HG03135 (cell line): ENCODE data around the gene RAB11FIP5.
A peak's percentile ranks its signal among the peaks of the same experiment; 100 is the strongest.

Experiments
- ATAC-seq: cut with Tn5 transposase; IDR thresholded peaks from one replicate; pipeline ENCODE4 v1.9.1; 2021; ENCODE audit warnings: mild to moderate bottlenecking, moderate library complexity; ENCODE audit not compliant: unreplicated experiment

RAB11FIP5 gene

DNA sequence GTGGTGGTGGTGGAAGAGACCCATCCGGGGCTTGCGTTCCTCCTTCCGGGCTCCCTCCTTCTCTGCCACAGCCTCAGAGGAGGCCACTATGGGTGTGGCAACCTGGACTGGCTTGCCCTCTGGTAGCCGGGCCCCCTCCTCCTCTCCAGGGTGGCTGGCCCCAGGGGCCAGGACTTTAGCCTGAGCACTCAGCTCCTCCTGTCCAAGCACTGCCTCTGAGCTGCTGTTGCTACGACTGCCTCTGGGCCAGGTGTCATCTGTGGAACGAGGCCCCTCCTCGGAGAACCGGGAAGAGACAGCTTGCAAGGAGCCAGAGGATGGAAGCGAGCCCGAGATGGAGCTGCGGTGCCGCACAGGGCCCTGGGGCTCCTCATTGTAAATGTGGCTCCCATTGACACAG lies 24.5 kb downstream of the RAB11FIP5 start:
- no peak for ATAC-seq

DNA sequence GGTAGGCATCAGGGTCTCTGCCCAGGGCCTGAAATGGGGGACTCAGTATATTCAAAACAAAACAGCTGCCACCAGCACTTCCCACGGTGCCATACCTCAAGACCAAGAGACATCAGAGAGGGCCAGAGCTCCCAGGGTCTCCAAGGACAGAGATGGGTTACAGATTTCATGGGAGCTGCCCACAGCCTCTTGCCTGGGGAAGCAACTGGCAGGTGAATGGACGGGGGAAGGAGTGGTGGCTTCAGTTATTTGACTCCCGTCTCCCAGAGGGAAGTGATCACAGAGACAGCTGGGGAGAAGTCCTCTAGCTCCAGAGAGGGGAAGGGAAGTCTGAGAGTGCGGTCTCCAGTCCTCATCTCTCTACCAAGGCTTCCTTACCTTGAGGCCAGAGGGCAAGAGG lies 25.4 kb downstream of the RAB11FIP5 start:
- no peak for ATAC-seq

DNA sequence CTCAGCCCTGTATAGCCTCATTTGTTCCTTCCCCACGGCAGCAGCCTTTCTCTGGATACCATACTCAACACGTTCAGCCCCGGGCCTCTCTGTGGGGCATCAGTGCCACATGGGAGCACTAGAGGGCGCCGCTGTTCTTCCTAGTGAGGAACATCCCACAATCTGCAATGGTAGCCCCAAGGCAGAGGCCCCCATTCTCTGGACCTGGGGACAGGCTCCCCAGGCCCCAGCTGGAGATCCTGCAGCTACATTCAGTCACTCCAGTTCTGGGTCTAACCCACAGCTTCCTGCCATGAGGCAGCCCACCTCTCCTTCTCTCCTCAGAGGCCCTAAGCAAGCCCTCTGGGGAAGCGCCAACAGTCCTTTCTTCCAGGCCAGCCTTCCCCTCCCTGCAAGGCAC lies 27.1 kb downstream of the RAB11FIP5 start:
- peak; percentile 90 for ATAC-seq

DNA sequence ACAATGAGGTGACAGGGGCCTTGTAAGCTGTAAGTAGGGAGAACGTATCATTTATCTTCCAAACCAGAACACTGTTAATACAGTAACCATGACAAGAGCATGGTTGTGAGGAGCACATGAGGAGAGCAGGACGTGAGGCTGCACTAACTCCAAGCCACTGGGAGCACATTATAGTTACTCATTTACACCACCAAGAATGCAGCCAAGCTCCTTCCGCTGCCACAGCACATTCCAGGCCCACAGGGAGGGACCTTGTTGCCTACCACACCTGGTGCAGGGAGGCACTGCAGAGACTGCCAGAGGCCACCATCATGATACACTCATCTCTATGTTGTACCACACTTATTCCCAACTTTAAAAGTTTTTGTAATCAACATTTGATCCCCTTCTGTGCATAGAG lies 27.8 kb downstream of the RAB11FIP5 start:
- ATAC-seq: no peak

DNA sequence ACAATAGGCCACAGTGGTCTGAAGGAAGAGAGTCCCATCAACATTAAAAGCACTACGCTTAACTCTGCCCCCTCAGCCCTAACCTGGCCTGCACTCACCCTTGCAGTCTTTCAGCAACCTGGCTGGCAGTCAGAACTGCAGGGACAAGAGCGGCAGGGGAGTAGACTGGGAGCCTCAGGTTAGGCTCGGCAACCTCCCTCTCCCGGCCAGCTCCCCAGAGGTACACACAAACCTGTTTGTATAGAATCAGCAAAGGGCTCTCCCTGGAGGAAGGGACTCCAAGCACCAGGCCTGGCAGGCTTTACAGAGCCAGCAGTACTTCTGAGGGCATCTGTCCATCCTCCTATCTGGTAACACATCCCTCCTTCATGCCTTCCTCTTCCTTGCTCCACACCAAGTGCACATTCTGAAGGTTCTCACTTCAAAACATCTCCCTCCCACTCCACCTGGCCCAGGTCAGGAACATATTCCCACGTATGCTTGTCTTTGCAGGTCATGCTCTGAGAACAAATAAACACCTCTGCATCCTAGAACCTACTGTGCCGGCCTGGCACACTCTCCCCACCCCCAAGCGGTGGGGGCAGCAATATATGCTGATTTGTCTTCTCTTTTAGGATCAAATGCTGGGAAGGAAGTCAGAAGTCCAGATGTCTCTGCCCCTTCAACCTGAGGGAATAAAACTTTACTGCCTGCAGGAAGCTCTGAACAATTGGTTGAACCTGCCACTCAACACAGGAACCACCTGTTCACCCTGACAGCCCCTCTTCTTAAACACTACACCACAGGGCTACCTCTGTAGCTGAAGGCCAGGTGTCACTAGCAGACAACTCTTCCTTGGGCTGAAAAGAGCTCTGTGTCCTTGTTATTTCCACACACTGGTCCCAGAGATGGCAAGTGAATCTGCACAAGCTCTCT lies 28.6 kb downstream of the RAB11FIP5 start:
- no peak for ATAC-seq

DNA sequence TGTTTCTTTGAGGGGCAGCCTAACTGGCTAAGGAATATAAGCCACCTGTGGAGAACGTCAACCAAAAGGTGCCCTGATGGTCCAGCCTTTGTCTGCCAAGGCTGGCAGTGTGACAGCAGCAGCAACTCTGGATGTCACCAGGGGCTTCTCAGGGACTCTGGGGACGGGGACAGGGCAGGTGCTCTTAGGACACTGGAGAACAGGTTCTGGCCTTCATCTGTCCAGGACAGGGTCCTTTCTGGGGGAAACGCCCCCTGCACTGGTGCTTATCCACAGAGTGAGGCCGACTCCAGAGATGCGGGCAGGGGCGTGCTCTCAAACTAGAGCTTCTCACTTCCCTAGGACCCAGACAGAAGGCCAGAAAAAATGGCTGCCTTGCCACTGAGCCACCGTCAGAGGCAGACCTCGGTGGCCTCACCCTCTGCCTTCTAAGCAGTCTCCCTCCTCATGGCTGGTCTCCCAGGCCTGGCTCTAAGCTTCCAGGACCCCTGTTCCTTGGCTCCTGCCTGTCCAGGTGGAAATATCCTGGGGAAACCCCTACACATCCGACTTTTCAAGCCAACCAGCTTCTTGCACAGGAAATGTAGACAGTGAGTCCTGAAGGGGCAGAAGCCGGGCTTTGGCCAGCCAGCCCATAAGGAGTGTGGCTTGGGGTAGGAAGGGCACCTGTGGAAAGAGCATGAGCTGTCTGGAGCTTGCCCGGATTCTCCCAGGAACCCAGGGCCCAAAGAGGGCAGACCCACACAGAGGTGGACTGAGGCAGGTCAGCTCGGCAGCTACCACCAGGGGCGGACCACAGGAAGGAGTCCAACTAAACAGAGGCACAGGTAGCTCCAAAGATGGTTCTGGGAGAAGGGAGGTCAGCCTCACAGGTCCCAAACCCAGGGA lies 30.0 kb downstream of the RAB11FIP5 start:
- ATAC-seq: no peak

DNA sequence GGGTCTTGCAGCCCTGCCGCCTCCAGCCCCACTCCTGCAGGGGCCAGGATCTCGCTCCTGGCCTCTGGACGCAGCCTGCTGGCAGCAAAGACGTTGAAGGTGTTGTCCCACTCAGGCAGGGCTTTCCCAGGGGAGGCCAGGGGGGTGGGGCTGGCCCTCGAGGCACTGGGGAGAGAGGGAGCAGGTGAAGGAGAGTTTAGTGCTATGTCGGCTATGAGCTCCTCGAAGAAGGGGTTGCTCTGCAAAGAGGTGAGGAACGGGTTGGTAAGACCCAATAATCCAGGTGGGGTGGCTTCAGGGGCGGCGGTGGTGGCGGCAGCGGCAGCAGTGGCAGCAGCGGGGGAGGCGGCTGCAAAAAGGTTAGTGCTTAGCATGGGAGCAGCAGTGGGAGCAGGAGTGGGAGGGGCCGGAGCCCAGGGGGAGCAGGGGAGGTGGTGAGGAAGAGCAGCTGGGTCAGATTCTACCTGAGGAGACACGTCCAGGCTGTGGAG lies 31.5 kb downstream of the RAB11FIP5 start:
- no peak for ATAC-seq

DNA sequence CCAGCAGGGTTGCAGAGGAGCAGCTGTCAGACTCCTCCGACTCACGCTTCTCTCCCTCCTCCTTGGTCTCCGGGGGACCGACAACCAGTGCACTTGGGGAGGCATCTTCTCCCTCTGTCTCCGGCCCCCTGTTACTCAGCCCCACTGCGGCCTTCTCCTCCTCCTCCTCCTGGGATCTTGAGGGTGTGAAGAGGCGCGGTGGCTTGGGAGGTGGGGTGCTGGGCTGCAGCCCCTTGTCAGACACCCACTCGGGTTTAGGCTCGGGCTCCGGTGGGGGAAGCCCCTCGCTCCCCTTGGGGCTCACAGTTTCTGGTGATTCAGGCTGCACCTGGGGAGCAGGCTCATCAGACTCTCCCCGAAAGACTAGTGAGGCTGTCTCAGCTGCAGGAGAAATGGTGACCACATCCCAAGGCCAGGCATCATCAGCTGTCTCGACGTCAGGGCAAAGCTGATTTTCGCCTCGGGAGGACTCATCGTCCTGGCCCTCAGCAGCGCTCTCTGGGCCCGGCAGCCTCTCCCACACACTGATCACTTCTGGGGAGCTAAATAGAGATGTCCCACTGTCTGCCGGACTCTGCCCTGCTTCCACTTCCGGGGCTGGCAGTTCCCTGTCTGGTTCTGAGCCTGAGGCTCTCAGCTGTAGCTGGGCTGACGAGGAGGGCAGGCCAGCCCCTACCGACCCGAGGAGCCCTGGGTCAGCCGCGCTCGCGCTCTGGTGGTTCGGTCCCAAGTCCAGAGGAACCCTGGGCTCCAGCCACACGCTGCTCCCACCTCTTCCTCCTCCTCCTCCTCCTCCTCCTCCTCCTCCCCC lies 32.2 kb downstream of the RAB11FIP5 start:
- no peak for ATAC-seq

DNA sequence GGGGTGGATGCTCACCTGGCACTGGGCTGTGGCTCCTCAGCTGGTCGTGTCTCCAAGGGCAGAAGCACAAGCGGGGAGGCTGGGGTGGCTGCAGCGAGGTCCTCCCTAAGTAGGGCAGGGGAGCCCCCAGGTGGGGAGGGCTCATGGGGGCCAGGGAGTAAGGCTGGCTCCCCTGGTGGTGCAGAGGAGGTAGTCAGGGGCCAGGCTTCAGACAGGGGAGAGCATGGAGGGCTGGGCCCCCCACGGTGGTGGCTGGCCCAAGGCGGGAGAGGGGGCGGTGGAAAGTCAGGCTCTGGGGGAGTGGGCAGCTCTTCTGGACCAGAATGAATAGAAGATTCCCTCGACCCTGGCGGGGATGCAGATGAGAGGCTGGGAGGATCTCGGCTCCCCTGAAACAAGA lies 33.1 kb downstream of the RAB11FIP5 start:
- no peak for ATAC-seq

DNA sequence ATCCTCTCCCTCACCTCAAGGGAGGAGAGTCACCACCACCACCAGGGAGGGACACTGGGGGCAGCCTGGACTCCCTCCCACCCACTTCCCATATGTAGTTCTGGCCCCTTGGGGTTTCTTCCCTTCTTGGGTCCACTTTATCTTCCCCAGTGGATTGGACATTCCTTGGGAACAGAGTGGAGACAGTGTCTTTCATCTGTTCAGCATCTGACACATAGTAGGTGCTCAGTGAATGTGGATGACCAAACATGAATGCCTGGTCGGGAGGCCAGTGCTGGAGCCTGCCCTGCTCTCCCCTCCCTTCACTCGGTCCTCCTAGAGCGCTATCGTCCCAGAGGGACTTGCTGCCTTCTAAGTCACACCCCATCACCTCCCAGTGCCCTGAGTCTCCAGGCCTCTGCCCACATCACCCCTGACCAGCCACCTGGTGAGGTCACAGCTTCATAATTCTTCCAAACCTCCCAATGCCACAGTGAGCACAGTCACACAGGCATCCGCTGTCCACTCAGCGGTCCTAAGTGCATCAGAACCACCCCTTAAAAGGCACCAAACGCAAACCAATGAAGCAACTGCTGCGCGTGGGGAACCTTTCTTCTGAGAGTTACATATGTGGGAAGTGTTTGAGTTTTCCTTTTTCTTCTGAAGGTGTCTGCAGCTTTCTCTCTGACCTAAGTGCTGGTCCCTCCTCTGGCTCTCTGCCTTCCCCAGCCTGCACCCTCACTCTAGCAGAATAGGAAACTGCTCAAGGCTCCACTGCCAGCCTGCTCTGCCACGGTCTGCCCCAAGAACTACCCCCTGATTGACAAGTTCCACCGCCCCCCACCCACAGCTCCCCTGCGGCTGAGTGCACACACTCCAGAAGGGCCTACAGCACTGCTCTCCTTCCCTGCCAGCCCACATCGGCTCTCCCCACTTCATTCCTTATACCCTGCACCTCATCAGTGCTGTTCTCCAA lies 34.0 kb downstream of the RAB11FIP5 start:
- no peak for ATAC-seq

DNA sequence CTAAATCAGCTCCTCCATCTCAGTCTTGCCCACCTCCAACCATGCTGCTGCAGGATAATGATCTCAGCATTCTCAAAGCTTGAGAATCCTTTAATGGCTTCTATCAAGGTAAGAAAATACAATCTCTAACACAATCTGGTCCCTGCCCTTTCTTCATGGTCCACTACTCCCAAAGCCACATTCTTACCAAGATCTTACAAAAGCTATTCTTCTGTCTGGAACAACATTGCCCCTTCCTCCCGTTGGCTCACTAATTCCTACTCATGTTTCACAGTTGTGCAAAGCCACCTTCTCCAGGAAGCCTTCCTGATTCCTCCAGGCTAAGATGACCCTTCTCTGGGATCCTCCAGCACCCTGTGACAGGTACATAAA lies 35.3 kb downstream of the RAB11FIP5 start:
- no peak for ATAC-seq

DNA sequence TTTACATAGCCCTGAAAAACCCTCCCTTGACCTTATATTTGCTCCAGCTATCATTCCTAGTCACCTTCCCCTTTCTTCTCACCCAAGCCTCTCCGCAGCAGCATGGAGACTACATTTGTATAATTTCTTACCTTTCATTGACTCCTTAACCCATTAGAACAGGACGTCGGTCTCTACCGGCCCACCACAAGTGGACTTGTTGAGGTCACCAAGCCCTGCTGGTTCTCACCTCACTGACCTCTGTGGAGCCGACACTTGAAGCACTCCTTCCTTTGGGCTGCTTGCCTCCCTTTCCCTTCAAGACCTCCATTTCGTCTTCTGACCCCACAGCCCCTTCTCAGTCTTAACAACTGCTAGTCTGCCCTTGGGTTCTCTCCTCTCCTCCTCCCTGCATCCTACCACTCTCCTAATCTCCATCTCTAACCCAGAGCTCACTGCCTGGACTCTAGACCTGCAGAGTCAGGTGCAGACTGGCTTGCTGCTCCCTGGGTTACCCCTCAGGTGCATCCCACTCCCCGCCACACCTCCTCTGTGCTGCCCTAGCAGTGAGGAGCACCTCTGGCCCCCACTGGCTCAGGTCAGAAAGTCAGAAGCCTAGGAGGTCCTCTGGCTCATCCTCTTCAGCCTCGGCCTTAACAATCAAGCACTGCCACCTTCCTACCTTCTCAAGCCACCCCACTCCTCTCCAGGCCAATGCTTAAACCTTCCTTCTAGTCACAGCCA lies 35.9 kb downstream of the RAB11FIP5 start:
- no peak for ATAC-seq

DNA sequence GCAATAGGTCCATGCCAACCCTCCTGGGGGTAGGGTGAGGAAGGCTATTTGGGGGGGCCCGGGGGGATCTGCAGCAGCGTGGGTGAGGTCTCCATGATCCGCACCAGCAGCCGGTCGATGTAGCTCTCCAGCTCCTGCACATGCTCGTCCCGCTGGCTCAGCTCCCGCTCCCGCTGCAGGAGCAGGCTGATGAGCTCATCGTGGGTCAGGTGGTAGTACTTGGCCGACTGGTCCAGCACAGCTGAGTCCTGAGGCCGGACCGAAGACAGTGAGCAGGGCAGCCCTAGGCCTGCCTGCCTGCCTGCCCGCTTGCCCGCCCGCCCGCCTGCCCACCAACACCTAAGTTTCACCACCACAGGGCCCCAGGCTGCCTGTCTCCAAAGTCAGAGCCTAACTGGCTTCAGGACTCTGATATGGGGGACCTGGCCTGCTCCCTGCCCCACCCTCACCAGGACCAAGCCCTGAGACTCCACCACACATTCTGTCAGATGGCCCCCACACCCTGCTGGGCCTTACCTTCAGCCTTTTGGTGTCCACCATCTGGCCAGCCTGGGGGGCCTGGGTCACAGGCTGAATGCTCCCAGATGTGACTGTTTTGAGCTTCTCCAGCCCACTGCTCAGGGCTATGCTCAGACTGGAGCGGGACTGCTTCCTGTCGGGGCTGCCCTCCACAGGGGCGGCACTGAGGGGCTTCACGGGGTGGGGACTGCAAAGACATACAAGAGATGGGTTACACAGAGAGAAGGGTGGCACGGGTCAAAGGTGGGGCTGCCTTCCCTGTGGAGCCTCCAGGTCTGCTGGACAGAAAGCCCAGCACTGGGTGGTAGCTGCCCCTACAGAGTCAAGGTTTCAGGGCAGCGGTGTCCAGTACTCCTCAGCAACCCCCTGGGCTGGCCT lies 37.0 kb downstream of the RAB11FIP5 start:
- ATAC-seq: no peak

DNA sequence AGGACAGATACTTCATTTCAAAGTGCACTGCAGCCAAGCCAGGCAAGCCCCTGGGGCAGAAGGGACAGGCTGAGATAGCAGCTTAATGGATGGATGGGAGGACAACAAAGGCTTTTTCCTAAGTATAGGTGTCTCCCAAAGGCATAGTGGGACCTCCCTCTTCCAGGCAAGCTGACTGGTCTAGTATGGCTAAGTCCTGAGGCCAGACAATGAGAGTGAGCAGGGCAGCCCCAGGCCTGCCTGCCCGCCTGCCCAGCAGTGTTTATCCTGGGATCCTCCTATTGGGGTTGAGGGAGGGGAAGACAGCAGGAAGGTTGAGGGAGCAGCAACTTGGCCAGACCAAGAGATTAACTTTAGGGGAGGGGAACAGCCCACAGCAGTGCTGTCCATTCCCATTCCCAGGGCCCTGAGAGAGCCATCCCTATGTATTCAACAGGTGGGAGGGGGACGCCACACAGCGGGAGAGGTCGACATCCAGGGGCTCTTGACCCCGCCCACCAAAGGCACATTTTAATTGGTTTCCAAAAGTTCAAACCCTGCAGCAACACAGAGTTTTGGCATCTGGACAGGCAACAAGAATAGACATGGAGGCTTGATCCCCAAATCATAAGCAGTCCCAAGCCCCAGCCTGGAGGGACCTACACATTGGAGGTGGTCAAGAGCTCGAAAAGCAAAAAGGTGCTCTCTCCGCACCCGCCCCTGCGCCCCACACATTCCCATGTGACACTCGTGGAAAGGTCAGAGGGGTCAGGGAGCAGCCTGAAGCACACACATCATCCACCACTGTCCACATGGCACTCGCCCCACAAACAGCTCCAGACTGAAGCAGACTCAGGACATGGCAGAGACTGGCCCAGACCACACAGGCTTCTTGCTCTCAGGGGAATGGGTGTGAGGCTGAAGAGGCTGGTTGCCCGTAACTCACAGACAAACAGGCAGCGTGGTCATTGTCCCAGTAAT lies 38.4 kb downstream of the RAB11FIP5 start:
- no peak for ATAC-seq

DNA sequence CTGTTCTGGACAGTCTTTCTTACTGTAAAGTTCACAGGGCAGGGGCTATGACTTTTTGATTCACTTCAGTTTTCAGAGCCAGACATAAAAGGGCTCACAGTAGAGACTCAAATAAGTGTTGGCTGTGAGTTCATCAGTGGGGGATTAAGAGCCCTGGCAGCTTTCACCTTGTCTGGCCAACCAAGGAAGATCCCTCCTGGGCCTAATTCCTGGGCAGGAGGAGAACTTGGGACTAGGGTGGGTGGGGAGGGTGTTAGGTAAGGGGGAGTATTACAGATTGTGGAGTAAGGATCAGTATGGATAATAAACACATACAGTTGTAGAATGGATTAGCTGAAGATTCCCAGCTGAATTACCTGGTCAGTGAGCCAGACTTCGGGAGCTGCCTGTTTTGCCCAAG lies 40.3 kb downstream of the RAB11FIP5 start:
- ATAC-seq: no peak

DNA sequence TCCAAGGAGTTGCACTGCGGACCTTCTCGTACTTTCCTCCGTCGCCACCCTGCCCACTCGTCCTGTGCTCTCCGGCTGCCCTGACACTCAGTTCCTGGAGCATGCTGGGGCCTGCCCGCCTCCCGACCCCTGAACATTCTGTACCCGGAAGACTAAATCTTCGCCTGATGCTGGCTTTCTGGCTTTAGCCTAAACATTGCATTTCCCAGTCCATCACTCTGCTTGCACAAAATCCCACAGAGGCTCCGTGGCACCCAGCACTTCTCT lies 40.7 kb downstream of the RAB11FIP5 start:
- ATAC-seq: peak; percentile 8
